ENCODE results near the gene NTSR1.

NTSR1 gene

DNA sequence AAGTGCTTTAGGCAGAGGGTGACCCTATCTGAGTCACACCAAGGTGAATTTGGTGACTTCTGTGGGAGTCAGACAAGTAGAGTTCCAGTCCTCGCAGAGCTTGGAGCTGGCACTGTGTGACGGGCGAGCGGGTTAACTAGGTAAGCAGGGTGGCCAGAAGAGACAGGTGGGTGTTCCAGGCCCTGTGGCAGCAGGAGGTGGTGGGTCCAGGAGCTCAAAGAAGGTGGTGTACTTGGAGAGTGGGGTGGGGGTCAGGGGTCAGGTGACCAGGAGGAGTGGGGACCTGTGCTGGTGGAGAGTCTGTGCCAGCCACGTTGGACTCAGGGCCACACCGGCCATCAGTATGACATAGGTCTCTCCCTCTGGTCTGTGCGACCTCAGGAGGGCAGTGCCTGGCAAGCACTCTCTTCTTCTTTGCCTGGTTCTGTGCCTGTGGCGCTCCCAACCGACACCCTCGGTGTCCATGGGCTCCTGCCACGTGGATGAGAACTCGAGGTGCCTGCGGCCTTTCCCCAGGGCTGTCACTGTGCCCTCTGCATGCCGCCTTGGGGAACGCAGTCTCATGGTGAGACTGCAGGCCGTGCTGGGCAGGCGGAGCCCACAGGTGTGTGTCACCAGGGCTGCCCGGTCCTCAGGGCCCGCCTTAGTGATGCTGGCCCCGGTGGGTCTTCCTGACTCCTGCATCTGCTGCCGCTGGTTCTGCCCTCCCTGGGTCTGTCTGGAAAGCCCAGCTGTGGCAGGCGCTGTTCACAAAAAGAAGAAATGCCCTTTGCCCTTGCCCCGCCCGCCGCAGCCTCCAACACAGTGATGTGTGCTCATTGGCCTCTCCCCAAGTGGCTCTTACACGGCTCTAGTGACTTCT is 89.3 kb downstream of the NTSR1 start:
- TF ChIP-seq, protein P1, sequence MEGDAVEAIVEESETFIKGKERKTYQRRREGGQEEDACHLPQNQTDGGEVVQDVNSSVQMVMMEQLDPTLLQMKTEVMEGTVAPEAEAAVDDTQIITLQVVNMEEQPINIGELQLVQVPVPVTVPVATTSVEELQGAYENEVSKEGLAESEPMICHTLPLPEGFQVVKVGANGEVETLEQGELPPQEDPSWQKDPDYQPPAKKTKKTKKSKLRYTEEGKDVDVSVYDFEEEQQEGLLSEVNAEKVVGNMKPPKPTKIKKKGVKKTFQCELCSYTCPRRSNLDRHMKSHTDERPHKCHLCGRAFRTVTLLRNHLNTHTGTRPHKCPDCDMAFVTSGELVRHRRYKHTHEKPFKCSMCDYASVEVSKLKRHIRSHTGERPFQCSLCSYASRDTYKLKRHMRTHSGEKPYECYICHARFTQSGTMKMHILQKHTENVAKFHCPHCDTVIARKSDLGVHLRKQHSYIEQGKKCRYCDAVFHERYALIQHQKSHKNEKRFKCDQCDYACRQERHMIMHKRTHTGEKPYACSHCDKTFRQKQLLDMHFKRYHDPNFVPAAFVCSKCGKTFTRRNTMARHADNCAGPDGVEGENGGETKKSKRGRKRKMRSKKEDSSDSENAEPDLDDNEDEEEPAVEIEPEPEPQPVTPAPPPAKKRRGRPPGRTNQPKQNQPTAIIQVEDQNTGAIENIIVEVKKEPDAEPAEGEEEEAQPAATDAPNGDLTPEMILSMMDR (IDR thresholded peaks at IDR 0.05; ENCODE audit: insufficient read depth, low read depth, low read length, missing control alignments) = no peak
- H3K4me3 ChIP-seq (ENCODE audit: low read depth, low read length) = no peak overlapping the region
- DNase-seq (ENCODE audit: low read depth) = no peak

DNA sequence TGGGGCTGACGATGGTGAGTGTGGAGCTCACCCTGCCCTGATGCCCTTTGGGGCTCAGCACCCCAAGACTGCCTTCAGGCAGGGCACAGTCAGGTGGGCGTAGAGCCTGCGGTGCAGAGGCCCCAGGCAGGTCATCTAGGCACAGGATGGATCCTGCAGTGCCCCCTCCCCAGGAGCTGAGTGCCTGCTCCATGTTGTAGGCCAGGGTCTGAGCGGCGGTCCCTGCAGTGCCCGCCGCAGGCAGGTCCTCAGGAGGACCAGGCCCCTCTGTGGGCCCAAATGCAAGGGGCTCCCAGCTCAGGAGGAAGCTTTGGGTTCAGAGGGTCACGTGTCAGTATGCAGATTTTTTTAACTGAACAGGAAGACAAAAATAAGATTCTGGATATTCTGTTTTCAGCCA is 90.4 kb downstream of the NTSR1 start:
- TF ChIP-seq, protein P1 (IDR thresholded peaks at IDR 0.05; ENCODE audit: insufficient read depth, low read depth, low read length, missing control alignments) = no peak
- no peak for DNase-seq (ENCODE audit: low read depth)
- H3K4me3 ChIP-seq (ENCODE audit: low read depth, low read length) = no peak overlapping the region

DNA sequence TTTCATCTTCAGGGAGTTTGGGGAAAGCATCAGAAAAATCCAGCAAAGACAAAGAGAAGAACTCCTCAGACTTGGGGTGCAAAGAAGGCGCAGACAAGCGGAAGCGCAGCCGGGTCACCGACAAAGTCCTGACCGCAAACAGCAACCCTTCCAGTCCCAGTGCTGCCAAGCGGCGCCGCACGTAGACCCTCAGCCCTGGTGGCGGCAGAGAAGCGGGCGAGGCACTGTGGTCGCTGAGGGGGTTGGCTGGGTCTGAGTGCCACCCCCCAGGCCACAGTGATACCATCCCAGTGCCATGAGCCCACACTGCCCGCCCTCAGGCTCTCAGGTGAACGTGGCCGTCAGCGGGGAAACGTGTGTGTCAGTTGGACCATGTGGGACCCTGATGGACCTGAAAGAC is 90.8 kb downstream of the NTSR1 start:
- TF ChIP-seq, protein P1 (IDR thresholded peaks at IDR 0.05; ENCODE audit: insufficient read depth, low read depth, low read length, missing control alignments) = no peak
- no peak for DNase-seq (ENCODE audit: low read depth)
- no peak overlapping the region for H3K4me3 ChIP-seq (ENCODE audit: low read depth, low read length)

DNA sequence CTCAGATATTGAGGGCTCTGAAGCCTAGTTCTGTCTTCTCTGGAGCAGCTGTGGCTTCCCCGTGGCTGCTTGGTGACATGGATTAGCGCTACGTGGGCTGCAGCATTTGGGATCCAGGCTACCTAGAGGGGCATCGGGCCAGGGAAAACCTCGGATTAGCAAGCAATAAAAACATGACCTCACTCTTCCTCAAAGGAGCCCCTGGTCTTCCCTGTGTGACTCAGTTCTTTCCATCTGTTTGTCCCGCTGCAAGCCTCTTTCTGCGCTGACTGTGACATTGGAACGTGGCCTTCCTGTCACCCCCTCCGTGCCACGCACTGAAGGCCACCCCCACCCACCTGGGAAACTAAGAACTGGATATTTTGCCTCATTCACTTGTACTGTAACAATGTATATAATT is 91.2 kb downstream of the NTSR1 start:
- H3K4me3 ChIP-seq (ENCODE audit: low read depth, low read length) = no peak overlapping the region
- no peak for DNase-seq (ENCODE audit: low read depth)
- TF ChIP-seq, protein P1 (IDR thresholded peaks at IDR 0.05; ENCODE audit: insufficient read depth, low read depth, low read length, missing control alignments) = no peak

DNA sequence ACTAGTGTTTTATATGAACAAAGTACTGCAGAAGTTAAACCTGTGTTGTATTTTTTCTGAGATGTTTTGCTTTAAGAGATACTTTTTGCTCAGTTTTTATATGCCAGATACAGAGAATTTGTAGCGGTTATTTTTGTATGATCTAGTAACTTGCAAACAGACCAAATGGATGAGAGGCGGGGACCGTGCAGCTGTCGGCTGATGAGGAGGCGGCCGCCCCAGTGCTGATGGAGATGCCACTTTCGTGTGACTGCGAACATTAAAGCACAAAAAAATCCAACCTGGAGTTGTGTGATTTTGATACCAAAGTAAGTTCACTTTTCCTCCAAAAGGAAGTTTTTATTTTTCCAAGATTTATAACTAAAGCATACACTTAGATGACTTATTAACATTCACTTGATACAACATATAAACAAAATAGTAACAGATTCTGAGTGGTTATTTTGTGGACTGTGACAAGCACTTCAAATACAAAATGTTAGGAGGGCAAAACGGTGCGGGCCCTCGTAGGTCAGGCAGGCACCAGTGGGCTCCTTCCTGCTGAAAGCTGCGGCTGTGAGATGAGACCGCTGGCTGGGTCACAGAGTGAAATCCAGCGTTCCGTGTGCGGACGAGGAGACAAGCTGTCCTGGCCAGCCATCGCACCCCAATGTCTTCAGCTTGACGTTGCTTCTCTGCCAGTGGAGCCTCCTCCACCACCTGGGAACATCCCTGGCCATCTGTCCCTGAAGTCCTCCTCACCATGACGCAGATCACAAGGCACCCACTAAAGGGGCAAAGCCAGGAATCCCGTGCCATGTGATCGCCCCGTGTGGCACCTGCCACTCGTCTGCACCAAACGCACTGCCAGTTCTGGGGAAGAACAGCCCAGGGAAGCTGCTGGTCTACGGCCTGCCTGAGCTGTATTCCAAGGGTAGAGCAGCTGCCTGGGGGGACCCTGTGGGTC is 92.0 kb downstream of the NTSR1 start:
- TF ChIP-seq, protein P1 (IDR thresholded peaks at IDR 0.05; ENCODE audit: insufficient read depth, low read depth, low read length, missing control alignments) = no peak

DNA sequence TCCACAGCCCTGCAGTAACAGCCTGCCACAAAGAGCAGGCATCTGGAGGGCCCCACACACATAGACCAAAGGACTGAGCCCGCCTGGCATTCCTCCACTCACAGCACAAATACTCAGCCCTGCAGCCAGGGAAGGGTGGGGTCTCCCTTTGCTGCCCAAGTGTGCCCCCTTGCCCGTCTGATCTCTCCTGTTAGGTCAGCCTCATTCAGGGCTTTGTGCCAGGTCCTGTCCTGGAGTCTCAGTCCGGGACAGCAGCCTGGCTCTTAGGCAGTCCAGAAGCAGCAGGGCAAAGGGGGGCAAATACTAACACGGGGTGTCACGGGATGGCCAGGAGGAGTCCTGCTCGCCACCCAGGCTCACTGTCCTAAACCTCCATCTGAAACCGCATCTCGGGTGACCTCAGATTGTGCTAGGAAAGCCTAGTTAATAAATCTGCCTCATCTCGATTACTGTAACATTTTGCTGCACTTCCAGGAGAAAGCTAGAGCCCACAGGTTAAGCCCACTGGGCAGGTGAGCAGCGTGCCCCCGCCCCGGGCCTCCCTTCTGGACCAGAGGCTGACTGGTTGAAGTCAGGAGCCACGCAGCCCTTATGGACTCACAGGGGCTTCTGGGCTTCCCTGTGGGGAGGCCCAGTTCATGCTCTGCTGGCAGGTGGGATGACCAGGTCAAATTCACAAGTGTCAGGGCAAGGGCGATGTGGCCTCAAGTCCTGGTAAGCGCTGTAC is 92.8 kb downstream of the NTSR1 start:
- TF ChIP-seq, protein P1 (IDR thresholded peaks at IDR 0.05; ENCODE audit: insufficient read depth, low read depth, low read length, missing control alignments) = no peak
- no peak for DNase-seq (ENCODE audit: low read depth)

More for the DNA sequence above, 92.0 kb downstream of the NTSR1 start:
- no peak for DNase-seq (ENCODE audit: low read depth)
- H3K4me3 ChIP-seq (ENCODE audit: low read depth, low read length) = no peak overlapping the region

More for the DNA sequence above, 92.8 kb downstream of the NTSR1 start:
- no peak overlapping the region for H3K4me3 ChIP-seq (ENCODE audit: low read depth, low read length)
